Ascending aorta (tissue), 2 donors: ENCODE measurements around the gene KSR1. TPM values are rescaled to one million over a fixed set of nuclear protein-coding genes. Genes with fewer than 3 reads are reported as not detected.
"Not testable (repeated sequence)": the region's sequence is repeated elsewhere in the genome, so short reads cannot be mapped to it uniquely, and the experiment has no call there.

Experiments
- DNase-seq, 2 donors: peaks; one replicate each; pipeline ENCODE4 v3.0.0-alpha.2; 2019; ENCODE audit warnings: low spot score in 2 of 2
- H3K27ac ChIP-seq, 2 donors: fragments of 200-600 bp; sonication (generic); one replicate each; pipeline ENCODE4 v1.5.1; 2016 to 2017; ENCODE audit warnings: mild to moderate bottlenecking in 1 of 2
- H3K27me3 ChIP-seq: fragments of 200-600 bp; sonication (generic); one replicate; pipeline ENCODE4 v1.5.1; 2017
- H3K36me3 ChIP-seq, 2 donors: fragments of 200-600 bp; sonication (generic); one replicate each; pipeline ENCODE4 v1.5.1; 2016
- H3K4me1 ChIP-seq, 2 donors: fragments of 200-600 bp; sonication (generic); one replicate each; pipeline ENCODE4 v1.5.1; 2016 to 2017; ENCODE audit warnings: mild to moderate bottlenecking in 1 of 2
- H3K4me3 ChIP-seq, 2 donors: fragments of 200-600 bp; sonication (generic); one replicate each; pipeline ENCODE4 v1.5.1; 2016 to 2017; ENCODE audit warnings: mild to moderate bottlenecking in 1 of 2
- H3K9me3 ChIP-seq, 2 donors: fragments of 200-600 bp; sonication (generic); one replicate each; pipeline ENCODE4 v1.5.1; 2016
- intact Hi-C: fragments of 100-400 bp; cut with DNase I; formaldehyde crosslinking; loops from one replicate; pipeline ENCODE4 v1.15.1; 2023
- total RNA-seq: library from RNA; depleted of rRNA; stranded (reverse); fragments of >200 nt; gene quantifications from one replicate; pipeline ENCODE4 v1.1.0, GENCODE V29; 2016
- TF ChIP-seq, protein P1 (sequence below), 3 experiments: fragments of 200-600 bp in 2 of 3; fragments of 450-650 bp in 1 of 3; sonication (generic) in 2 of 3; IDR thresholded peaks; one replicate each; pipeline ENCODE4 v1.5.1; 2016 to 2019; ENCODE audit warnings: antibody characterized with exemption in 3 of 3, mild to moderate bottlenecking in 1 of 3, moderate library complexity in 1 of 3

KSR1 gene
- total RNA-seq, 1 donor from 2014 or later, result 42.6 TPM

DNA sequence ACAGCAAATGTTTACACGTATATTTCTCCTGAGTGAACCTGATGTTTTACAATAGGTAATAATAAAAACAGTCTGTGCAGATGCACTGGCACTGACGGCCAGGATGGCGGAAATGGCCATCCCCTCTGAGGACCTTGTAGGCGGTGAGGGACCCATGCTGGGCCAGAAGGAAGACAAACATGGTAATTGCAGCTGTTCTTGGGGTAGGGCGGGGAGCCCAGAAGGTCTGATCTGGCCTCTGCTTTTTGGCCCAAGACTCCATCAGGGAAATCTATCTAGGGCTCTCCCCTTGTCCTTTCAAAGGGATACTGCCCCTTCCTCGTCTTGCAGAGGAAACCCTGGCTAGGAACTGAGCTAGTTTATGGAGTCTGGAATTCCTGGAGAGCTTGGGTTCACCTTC lies 167.4 kb downstream of the KSR1 start:
- H3K36me3 ChIP-seq, result peaks cover 46 to 68% of the 10 kb centered on the region in 2 donors

DNA sequence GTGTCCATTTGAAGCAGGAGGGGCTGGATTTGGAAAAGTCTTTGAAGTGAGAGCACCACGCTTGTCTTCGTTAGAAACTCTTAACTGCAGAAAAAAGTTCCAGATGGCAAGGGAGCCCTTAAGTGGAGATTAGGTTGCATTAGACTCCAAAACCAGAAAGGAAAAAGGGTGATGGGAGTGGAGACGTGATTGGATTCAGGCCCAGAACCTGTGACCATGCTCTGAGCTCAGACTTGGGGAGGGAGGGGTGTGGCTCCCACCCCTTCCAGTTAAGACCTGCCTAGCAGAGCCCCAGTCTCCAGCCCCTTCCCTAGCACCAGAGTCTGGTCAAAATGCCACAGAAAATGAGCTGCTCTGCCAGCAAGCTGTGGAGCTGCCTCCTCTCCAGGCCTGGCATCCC lies 168.3 kb downstream of the KSR1 start:
- H3K27ac ChIP-seq, result no peak overlapping the region
- no peaks in the 10 kb centered on the region for H3K27me3 ChIP-seq
- H3K4me1 ChIP-seq, result no peaks in the 10 kb centered on the region
- intact Hi-C loops, result no loop called here
- H3K4me3 ChIP-seq, result no peak overlapping the region
- H3K9me3 ChIP-seq, result no peaks in the 10 kb centered on the region
- DNase-seq, result no peak
- TF ChIP-seq, protein P1, sequence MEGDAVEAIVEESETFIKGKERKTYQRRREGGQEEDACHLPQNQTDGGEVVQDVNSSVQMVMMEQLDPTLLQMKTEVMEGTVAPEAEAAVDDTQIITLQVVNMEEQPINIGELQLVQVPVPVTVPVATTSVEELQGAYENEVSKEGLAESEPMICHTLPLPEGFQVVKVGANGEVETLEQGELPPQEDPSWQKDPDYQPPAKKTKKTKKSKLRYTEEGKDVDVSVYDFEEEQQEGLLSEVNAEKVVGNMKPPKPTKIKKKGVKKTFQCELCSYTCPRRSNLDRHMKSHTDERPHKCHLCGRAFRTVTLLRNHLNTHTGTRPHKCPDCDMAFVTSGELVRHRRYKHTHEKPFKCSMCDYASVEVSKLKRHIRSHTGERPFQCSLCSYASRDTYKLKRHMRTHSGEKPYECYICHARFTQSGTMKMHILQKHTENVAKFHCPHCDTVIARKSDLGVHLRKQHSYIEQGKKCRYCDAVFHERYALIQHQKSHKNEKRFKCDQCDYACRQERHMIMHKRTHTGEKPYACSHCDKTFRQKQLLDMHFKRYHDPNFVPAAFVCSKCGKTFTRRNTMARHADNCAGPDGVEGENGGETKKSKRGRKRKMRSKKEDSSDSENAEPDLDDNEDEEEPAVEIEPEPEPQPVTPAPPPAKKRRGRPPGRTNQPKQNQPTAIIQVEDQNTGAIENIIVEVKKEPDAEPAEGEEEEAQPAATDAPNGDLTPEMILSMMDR (IDR thresholded peaks at IDR 0.05), result no peak
- peaks cover 41 to 58% of the 10 kb centered on the region in 2 donors for H3K36me3 ChIP-seq

More for the DNA sequence above, 167.4 kb downstream of the KSR1 start:
- intact Hi-C loops, result no loop called here
- Histone ChIP-seq H3K4me1 (no peaks in the 10 kb centered on the region), H3K9me3 (no peaks in the 10 kb centered on the region), H3K4me3 (no peak overlapping the region), H3K27ac (no peak overlapping the region), H3K27me3 (no peaks in the 10 kb centered on the region)
- DNase-seq, result no peak
- TF ChIP-seq, protein P1 (IDR thresholded peaks at IDR 0.05), result no peak

- no peak for DNase-seq
- Histone ChIP-seq H3K36me3 (peaks cover 28 to 45% of the 10 kb centered on the region in 2 donors), H3K4me1 (no peaks in the 10 kb centered on the region), H3K27ac (no peak overlapping the region), H3K27me3 (no peaks in the 10 kb centered on the region), H3K4me3 (no peak overlapping the region), H3K9me3 (no peaks in the 10 kb centered on the region)
- TF ChIP-seq, protein P1 (IDR thresholded peaks at IDR 0.05), result no peak
- intact Hi-C loops, result no loop called here
These were observed 169.6 kb downstream of the KSR1 start for GRCh38 chr17:27625856-27626255.

DNA sequence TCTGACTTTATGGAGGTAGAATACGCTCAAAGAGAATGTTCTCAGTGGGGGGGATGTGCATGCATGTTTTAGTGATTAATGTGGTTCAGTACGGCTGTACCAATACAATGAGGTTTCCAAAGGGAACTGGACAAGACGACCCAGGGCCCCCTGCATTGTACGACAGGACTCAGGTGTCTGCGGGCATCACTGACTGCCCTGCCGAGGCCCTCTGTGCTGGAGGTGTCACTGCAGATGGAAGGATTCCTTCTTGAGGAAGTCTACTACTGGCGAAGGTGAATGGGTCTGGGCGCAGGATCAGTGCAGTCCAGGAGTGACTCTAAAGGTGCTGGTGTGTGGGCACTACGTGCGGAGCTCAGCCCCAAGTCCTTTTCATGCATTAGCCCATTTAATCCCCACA lies 171.3 kb downstream of the KSR1 start:
- H3K27ac ChIP-seq, result no peak overlapping the region
- TF ChIP-seq, protein P1 (IDR thresholded peaks at IDR 0.05), result no peak
- peaks cover 15 to 29% of the 10 kb centered on the region in 2 donors for H3K36me3 ChIP-seq
- intact Hi-C loops, result no loop called here
- no peaks in the 10 kb centered on the region for H3K9me3 ChIP-seq
- no peak for DNase-seq
- no peaks in the 10 kb centered on the region for H3K27me3 ChIP-seq
- H3K4me1 ChIP-seq, result no peaks in the 10 kb centered on the region
- H3K4me3 ChIP-seq, result no peak overlapping the region

- DNase-seq, result no peak
- Histone ChIP-seq H3K36me3 (peaks cover 8 to 20% of the 10 kb centered on the region in 2 donors), H3K4me1 (peaks cover 2 to 4% of the 10 kb centered on the region in 2 donors), H3K9me3 (no peaks in the 10 kb centered on the region), H3K27me3 (no peaks in the 10 kb centered on the region), H3K4me3 (no peak overlapping the region), H3K27ac (no peak overlapping the region)
- intact Hi-C loops, result no loop called here
- TF ChIP-seq, protein P1 (IDR thresholded peaks at IDR 0.05), result no peak
These were observed 172.1 kb downstream of the KSR1 start for GRCh38 chr17:27628376-27628775.

DNA sequence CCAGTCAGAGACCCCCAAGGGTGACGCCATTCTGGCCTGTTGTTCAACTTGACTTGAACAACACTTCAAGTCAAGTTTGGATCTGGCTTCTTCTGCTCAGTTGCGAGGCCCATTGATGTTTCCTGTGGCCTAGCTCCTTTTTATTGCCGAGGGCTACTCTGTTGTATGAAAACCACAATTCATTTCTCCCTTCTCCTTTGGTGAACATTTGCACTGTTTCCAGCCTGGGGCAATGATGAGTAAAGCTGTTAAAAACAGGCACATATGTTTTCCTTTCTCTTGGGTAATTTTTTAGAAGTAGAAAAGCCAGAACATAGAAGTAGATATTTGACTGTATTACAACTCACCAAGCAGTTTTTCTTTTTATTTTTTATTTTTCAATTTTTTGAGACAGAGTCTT lies 173.0 kb downstream of the KSR1 start:
- DNase-seq, H3K9me3 ChIP-seq, H3K27me3 ChIP-seq, intact Hi-C loops, H3K4me3 ChIP-seq, H3K27ac ChIP-seq: not testable (repeated sequence)
- Histone ChIP-seq H3K36me3 (peaks cover 0 to 13% of the 10 kb centered on the region in 2 donors), H3K4me1 (peaks cover 2 to 12% of the 10 kb centered on the region in 2 donors)
